HG03175 (cell line): Measurements from ENCODE around the gene UST.
A peak's percentile ranks its signal among the peaks of the same experiment; 100 is the strongest.
"Not testable (repeated sequence)": the region's sequence is repeated elsewhere in the genome, so short reads cannot be mapped to it uniquely, and the experiment has no call there.

Experiments
- ATAC-seq: cut with Tn5 transposase; IDR thresholded peaks from one replicate; pipeline ENCODE4 v1.9.1; 2021; ENCODE audit warnings: mild to moderate bottlenecking, moderate library complexity; ENCODE audit not compliant: unreplicated experiment

Gene UST

GRCh38 chr6:148934539-148934938, 187.7 kb downstream of the UST start:
- ATAC-seq: no peak

GRCh38 chr6:148934961-148935360, 188.1 kb downstream of the UST start:
- no peak for ATAC-seq

DNA sequence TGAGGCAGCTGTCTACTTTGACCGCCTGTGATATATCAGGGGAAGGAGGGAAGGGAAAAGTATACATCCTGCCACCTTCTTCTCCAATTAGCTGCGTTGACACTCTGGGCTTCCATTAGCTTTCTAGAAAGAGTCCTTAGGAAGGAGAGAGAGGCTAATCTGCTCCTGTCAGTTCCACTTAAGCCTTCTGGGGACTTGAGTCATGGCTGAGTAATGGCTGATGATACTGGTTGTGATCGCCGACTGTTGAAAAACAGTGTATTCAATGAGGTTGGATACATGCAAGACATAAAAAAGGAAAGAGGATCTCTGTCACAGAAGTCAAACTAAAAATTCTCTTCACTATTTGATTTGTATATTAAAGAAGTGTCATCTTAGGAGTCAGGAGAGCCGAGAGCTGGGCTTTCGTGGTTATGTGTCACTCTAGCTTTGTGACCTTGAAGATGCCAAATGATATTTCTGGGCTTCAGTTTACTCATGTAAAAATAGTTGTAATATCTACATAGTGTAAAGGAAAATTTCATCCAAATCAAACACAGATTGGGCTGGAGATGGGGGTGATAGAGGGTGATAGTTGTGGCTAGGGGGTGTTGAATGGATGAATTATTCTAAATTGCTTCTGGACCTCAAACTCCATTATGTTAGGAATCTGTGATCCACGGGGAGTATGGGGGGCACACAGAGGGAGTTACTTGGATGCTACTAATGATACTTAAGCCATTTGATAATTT, 189.0 kb downstream of the UST start:
- ATAC-seq: no peak

GRCh38 chr6:148943451-148943850, 196.6 kb downstream of the UST start:
- ATAC-seq: no peak

DNA sequence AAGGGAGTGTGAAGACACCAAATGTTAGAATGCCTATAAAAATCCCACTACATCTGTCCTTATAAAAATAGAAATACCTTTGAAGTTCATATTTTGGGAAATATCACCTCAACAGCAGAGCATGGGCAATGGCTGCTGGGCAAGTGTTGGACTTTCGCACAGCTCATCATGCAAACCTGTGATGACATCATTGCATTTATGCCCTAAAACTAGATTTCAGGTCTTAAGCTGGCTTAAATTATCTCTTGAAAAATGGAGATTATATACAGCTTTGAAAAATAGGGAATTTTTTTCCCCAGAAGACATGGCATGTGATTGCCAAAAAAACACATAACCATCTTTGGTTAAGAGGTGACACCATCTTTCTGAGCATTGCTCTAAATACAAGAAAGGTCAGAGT, 197.8 kb downstream of the UST start:
- ATAC-seq: no peak

DNA sequence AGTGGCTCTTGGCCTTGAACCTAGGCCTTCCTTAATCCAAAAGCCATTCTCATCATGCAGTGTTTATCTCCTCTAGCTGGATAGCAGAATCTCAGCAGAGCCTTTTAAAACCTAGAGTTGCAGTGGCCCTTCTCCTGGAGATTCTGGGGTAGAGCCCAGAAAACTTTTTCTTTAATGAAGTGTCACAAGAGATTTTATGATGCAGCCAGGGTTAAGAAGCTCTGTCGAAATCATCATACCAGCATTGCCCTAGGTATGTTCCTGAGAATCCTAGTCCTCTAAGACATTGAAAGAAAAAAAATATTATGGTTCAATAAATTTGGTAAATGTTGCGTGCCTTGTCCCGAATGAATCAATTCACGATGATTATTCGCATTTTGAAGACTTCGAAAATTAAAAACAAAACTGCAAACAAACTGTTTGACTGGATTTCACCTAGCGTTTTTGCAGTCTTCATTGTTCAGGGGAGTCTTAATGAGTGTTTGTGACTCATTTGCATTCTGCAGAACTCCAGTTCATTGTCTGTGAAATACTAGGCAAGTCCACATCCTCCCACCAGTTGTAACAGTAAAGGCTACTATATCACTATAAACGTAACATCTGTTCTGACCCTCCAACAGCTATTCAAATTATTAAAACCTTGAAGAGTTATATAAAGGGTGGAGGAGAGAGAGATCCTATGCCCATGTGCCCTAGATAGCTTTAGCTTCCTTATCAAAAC, 198.6 kb downstream of the UST start:
- ATAC-seq: no peak

DNA sequence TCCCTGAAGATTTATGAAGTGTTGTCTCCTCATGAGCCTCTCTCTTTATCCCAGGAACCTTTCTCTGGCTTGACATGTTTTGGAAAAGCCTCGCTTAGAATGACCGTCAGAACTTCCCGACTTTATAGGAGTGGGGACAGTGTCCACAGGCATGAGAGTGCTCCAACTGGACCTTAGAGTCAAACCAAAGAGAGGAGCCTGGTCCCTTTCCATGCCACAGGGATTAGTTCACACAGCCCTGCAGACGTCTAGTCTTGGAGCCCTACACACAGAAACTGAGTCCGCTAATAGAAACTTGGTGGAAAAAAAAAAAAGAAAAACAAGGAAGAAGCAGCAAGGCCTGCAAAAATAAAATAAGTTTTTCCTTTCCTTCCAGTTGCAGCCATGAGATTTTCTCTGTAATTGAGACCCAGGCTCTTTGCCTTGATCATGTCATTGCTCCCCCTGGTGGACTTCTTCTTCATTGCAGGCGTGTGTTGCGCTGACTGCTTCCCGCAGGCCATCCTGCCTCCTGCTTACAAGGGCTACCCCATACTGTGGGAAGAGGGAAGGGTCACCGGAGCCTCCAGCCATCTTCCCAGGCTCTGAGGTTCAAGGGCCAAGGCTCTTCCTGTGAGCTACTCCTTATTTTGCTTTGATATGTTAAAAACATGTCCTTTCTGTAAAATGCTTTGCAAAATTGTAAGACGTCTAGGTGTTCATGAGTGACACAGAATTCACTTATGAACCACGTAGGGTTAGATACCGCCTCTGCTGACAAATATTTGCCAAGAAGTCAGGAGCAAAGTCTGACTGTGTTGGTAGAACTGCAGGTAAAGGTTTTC, 201.0 kb downstream of the UST start:
- ATAC-seq: peak; percentile 78

DNA sequence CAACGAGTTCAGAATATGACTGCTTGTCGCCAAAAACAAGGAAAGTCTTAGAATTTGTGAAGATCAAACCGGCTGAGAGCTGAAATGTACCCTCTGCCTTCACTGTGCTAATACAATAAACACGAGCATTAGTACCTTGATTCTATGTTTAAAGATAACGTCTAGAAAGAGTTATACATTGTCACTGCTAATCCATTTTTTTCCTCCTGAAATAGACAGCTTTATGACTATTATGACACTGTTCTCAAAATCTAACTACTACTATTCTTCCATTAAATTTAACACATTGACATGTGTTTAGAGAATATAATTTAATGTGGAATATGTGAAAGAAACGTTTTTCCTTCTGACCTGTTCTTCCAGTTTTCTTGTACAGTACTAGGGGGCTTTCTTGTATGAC, 204.8 kb downstream of the UST start:
- ATAC-seq: no peak

- no peak for ATAC-seq
Observed at GRCh38 chr6:148952147-148953035, 205.6 kb downstream of the UST start.

DNA sequence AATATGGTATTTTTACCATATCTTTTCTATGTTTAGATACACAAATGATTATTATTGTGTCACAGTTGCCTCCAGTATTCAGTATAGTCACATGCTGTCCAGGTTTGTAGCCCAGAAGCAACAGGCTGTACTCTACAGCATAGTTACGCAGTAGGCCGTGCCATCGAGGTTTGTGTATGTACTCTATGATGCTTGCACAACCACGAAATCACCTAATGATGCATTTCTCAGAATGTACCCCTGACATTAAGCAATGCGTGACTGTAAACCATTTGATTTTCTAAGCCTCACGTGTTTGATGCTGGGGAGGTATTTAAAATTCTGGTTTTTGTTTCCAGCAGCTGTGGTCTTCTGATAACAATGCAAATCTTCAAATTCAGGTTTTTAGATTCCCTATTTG, 207.6 kb downstream of the UST start:
- ATAC-seq: no peak

- no peak for ATAC-seq
Observed at GRCh38 chr6:148954934-148955333, 208.1 kb downstream of the UST start.

DNA sequence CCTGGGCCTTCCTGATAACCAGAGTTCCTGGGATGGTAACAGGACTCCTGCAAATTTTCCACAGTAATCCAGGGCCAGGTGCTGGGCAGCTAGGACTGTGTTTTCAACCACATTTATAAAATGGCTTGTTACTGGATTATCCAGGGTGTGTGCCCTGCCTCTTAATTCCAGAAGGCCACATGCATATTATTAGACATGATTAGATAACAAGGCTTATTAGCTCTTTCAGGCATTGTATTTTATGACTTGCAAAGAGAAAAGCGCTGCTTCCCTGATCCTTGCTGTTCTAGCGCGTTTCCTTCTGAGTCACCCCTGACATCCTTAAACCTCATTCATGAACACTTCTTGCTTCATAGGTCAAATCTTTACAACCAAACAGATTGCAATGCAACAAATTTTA, 208.6 kb downstream of the UST start:
- ATAC-seq: no peak

- ATAC-seq: not testable (repeated sequence)
Observed at GRCh38 chr6:148956163-148956562, 209.3 kb downstream of the UST start.

- no peak for ATAC-seq
Observed at GRCh38 chr6:148957752-148958151, 210.9 kb downstream of the UST start.

- ATAC-seq: no peak
Observed at GRCh38 chr6:148959008-148959407, 212.2 kb downstream of the UST start.

DNA sequence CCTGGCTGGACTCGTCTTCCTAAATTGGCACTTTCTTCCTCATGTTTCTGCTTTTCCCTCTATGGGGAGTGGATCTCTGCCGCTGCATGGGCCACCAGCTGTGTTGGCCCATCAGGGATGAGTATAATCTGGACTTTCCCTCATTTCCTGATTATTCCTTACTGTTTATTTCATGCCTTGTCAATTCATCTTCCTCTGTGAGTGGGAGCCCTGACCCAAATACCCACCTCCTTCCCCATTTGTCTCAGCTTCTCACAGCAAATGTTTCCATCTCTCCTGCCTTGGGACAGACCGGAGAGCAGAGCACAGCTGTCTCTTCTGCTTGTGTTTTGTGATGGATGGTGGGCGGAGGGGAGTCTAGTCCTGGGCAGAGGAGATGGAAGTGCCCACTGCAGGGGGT, 212.7 kb downstream of the UST start:
- no peak for ATAC-seq

DNA sequence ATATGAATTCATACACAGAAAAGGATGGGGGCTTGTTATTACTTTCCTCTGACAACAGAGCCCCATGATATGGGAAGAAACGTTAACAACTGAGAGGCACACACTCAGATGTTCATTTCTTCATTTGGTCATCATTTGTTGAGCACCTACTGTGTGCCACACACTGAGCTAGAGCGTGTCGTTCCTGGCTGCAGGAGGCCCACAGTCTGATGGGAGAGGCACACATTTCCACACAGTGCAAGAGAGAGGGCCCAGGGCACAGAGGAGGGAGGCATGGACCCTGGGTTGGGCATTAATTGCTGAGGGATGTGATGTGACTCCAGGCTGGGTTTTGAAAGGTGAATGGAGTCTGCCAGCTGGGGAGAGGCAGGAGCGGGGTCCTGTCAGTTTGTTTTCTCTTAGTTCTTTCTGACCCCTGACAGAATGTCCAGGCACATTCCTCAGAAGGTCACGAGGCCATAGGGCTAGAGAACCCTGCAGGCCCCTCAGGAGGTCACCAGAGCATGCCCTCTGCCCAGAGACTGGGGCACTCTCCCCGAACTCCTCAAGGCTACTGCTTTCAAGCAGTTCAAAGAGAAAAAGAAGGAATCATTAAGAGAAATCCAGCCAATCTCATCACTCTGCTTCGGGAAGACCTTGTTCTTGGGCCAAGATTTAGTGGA, 216.2 kb downstream of the UST start:
- ATAC-seq: no peak

DNA sequence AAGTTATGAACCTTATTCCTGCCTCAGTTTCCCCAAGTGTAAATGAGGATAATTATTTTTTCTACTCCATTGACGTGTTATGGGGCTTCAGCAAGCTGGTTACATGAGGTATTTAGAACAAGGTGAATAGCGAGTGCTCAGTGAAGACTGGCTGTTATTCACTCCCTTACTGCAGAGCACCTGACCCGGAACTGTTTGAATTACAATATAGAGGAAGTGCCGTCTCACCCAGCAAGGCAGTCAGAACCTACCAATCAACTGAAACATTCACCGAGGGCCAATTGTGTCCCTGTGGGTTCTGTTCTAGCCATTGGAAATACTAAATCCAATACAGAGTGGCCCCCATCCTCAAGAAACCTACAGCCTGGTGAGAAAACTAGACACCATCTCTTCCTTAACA, 216.9 kb downstream of the UST start:
- ATAC-seq: no peak

DNA sequence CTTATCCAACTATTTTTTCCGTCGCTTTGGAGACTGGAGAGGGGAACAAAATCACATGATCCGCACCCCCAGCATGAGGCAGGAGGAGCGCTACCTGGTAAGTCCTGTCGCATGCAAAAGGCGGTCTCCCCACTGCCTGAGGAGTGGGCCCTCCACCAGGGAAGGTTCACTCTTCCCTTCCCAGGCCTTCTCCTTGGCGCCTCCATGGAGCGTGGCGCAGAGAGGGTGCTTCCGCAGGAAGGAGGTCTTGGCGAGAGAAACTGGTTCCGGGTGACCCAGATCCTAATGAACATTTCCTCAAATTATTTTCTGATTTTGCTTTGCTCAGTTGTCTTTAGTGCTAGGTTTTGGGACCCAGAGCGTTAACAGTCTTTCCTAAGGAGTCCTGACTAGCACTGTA, 217.6 kb downstream of the UST start:
- ATAC-seq: no peak

DNA sequence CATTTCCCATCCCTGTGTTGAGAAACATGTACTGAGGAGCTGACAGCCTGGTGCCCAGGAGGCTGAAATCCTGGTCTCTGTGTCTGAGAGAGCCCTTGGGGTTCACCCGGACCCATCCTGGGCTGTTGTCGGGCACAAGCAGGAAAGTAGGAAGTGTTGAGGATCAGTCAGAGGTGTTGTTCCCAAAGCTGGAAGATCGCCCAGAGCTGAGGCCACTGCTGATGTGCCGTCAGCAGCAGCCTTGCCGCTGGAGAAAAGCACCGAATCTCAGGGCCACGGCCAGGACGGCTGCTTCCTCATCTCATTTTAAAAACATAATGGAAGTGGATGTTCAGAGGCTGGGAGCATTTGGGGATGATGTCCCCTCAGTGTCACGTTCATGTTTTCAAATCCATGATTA, 218.5 kb downstream of the UST start:
- ATAC-seq: no peak
